ENCODE data around the gene STUM. TPM values are rescaled to one million over a fixed set of nuclear protein-coding genes. Genes with fewer than 3 reads are reported as not detected.

Gene STUM
- polyA plus RNA-seq, 1 experiment: not detected

GRCh38 chr1:226526801-226527595, 21.6 kb upstream of the STUM start:
- Histone ChIP-seq H3K36me3 (ENCODE audit: control insufficient read depth, insufficient read depth, low read length) (no peaks in the 10 kb centered on the region), H3K4me3 (ENCODE audit: low read depth, low read length) (no peak overlapping the region), H3K27me3 (ENCODE audit: control insufficient read depth, insufficient read depth, low read length) (peaks cover 5% of the 10 kb centered on the region)
- TF ChIP-seq CTCF (IDR thresholded peaks at IDR 0.05; ENCODE audit: insufficient read depth, low read depth, low read length): no peak
- POLR2A ChIA-PET: no interaction called here
- CTCF ChIA-PET: interaction anchor here (0.9 kb wide), 1 partner anchor 20 kb away, joined by 4 read pairs; no protein-coding TSS in a partner anchor
- DNase-seq (ENCODE audit: low read depth): no peak

DNA sequence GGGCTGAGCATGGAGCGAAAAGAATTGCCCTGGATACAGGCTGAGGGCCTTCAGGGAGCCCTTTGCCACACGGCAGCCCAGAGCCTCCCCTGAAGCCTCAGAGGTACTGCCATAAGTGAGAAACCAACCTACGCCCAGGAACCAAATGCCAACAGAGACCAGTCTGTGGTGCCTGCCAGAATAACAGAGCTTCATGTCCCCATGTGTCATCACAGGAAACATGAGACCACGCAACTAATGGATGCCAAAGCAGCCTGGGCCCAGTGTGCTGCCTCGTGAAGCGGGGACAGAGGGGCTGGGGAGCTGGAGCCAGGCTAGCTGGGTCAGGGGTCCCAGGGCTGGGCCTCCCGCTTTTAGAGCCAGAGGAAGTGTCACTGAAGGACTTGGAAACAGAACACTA, 18.7 kb upstream of the STUM start:
- DNase-seq (ENCODE audit: low read depth): no peak
- CTCF ChIA-PET: no interaction called here
- POLR2A ChIA-PET: no interaction called here
- Histone ChIP-seq H3K4me3 (ENCODE audit: low read depth, low read length) (no peak overlapping the region), H3K36me3 (ENCODE audit: control insufficient read depth, insufficient read depth, low read length) (no peaks in the 10 kb centered on the region), H3K27me3 (ENCODE audit: control insufficient read depth, insufficient read depth, low read length) (peaks cover 5% of the 10 kb centered on the region)
- no peak for TF ChIP-seq CTCF (IDR thresholded peaks at IDR 0.05; ENCODE audit: insufficient read depth, low read depth, low read length)

DNA sequence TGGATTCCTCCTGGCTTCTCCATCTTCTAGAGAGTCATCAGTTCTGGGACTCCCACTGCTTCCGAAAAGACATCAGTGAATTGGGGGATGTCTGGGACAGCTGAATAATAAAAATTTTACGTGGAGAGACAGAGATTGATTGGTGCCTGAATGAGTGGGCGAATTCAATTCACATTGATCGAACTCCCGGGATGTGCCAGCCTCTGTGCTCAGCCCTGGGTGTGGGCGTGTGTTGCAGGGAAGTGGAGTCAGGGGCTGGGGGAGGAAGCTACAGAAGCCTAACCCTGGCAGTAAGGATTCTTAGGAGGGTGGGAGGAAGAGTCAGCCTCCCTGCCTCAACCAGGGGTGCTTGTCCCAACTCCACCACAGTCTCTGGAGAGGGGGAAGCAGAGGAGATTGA, 18.0 kb upstream of the STUM start:
- ChIA-PET POLR2A (no interaction called here), CTCF (no interaction called here)
- no peak for TF ChIP-seq CTCF (IDR thresholded peaks at IDR 0.05; ENCODE audit: insufficient read depth, low read depth, low read length)
- Histone ChIP-seq H3K4me3 (ENCODE audit: low read depth, low read length) (no peak overlapping the region), H3K36me3 (ENCODE audit: control insufficient read depth, insufficient read depth, low read length) (no peaks in the 10 kb centered on the region), H3K27me3 (ENCODE audit: control insufficient read depth, insufficient read depth, low read length) (peaks cover 5% of the 10 kb centered on the region)
- DNase-seq (ENCODE audit: low read depth): no peak

DNA sequence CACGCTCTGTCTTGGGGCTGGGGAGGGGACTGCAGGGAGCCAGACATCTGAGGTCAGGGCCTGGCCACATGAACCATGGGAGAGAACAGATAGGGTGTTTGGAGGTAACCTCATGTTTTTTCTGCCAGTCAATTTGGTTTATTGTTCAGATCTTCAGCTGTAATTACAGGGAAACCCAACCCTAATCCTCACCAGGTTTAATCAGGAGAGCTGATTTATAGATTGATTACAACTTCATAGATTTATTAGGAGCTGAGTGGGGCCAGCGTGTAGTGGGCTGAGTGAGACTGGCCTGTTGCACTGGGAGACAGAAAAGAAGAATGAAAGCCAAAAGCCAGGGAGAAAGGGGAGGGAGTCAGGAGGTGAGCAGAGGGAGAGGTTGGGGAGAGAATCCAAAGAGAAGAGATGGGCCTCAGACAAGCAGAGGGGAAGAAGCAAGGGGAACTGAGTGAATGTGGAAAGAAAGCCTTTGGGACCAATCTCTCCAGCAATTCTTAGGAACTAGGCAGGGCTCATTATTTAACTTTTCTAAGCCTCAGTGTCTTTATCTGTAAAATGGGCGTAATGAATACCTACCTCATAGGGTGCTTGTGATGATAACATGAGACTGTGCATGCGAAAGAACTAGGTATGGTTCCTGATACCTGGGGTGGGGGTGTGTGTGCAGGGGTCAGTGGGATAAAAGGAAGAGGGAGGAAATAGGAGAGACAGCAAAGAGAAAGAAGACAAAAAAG, 17.0 kb upstream of the STUM start:
- H3K27me3 ChIP-seq (ENCODE audit: control insufficient read depth, insufficient read depth, low read length): peaks cover 5% of the 10 kb centered on the region
- ChIA-PET CTCF (no interaction called here), POLR2A (no interaction called here)
- no peak for TF ChIP-seq CTCF (IDR thresholded peaks at IDR 0.05; ENCODE audit: insufficient read depth, low read depth, low read length)
- no peak overlapping the region for H3K4me3 ChIP-seq (ENCODE audit: low read depth, low read length)
- no peak for DNase-seq (ENCODE audit: low read depth)
- H3K36me3 ChIP-seq (ENCODE audit: control insufficient read depth, insufficient read depth, low read length): no peaks in the 10 kb centered on the region

GRCh38 chr1:226532553-226532952, 16.0 kb upstream of the STUM start:
- CTCF ChIA-PET: interaction anchor here (1.1 kb wide), 1 partner anchor 14 kb away, joined by 3 read pairs; no protein-coding TSS in a partner anchor
- Histone ChIP-seq H3K36me3 (ENCODE audit: control insufficient read depth, insufficient read depth, low read length) (no peaks in the 10 kb centered on the region), H3K4me3 (ENCODE audit: low read depth, low read length) (no peak overlapping the region), H3K27me3 (ENCODE audit: control insufficient read depth, insufficient read depth, low read length) (peaks cover 5% of the 10 kb centered on the region)
- POLR2A ChIA-PET: no interaction called here
- no peak for DNase-seq (ENCODE audit: low read depth)
- TF ChIP-seq CTCF (IDR thresholded peaks at IDR 0.05; ENCODE audit: insufficient read depth, low read depth, low read length): no peak

Measured in BJ (cell line).